Placental epithelial cell (primary cell): ENCODE data around the gene TRPV4. TPM values are rescaled to one million over a fixed set of nuclear protein-coding genes. Genes with fewer than 3 reads are reported as not detected.

Source experiments
- small RNA-seq: library from RNA; depleted of rRNA; stranded (forward); fragments of <200 nt; gene quantifications from one replicate; pipeline ENCODE3, GENCODE V24; 2012
- total RNA-seq: library from RNA; depleted of rRNA; stranded (reverse); fragments of >200 nt; gene quantifications from 2 replicates; pipeline ENCODE4 v1.2.3, GENCODE V29; 2012

Gene TRPV4
- 2.5 and 2.7 TPM in 2 replicates for total RNA-seq

DNA sequence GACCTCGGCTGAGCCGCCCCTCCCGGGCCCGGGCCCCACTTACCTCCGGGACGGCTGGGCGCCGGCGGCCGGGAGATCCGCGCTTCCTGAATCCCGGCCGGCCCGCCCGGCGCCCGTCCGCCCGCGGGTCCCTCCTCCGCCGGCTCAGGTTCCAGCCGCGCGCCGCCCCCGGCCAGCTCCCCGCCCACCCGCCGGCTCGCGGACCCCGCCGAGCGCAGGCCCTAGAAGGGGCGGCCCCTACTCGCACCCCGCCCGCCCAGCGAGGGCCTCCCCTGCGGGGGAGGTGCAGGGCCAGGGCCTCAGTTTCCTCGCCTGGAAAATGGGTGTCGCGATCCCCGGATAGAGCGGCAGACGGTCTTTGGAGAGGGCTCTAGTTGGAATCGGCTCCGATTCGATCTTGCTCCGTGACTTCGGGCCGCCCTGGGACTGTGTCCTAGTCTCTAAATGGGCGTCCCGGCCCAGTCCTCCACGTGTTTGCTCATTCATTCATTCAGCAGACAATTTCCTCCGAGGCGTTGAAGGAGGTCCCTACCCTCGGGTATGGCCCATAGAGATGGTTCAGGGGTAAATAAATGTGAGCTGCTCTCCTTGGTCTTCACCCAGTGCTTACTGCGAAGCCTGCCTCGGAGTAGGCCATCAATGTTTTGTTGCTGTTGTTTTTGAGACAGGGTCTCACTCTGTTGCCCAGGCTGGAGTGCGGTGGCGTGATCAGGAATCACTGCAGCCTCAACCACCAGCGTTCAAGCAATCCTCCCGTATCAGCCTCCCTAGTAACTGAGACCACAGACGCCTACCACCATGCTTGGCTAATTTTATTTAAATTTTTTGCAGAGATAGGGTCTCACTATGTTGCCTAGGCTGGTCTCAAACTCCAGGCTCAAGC is at the start of gene TRPV4:
Gene TRPV4, minus strand, starts transcription at position 92 of the 883 bp plus-strand sequence. CDS start 18,602 bp downstream, outside the sequence.

DNA sequence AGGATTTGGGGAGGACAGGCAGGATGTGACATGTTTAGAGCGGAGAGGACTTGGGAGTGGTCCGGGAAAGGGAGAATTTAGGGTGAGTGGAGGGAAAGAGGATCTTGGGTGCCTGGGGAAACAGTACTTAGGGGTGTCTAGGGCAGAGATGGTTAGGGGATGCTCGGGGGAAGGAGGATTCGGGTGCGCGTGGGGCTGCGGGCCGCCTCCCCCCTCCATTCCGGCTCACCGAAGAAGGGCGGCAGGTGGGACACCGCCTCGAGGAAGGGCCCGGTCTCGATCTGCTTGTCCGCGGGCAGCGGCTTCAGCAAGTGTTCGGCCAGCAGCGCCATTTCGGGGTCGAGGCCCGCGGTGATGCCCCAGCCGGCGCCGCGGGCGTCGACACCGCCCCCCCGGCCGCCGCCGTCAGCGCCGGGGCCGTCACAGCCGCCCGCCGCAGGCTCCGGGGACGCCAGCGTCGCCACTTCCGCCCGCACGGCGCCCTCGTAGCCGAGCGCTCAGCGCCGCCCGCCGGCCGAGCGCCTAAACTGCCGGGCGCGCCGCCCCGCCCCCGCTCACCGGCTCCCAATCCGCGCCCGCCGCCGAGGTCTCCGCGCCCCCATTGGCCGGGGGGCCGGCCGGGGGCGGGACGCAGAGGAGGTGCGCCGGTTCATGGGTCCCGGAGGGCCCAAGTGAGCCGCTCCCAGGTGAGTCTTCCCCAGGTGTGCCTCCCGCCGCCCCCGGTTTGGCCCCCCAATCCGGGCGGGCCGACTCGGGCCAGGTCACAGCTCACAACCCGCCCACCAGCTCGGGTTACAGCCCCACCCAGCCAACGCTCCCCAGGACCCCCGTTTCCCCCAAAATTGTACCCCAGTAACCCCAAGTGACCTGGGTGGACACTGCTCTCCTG is 47.1 kb upstream of the TRPV4 start, which contains the start of gene GLTP:
Gene GLTP, minus strand, starts transcription at position 499 of the 889 bp plus-strand sequence. Its CDS starts 167 bp downstream, at position 332.

Small RNAs within 50 kb of the gene (small RNA-seq; reads per million reads assigned to genes)
- gene MIR4497 (not detected), gene RN7SL441P (not detected)

Other genes starting within 250 kb of the TRPV4 start
- gene FAM222A, start 119.6 kb downstream of the TRPV4 start, total RNA-seq: 0.22 and 0.39 TPM in 2 replicates
- 25.5 and 47.1 TPM in 2 replicates for gene GLTP, start 47.1 kb upstream of the TRPV4 start, total RNA-seq
- gene TCHP, start 66.9 kb upstream of the TRPV4 start, total RNA-seq: 6.3 and 9.4 TPM in 2 replicates
- 29.4 and 33.3 TPM in 2 replicates for gene GIT2, start 163.0 kb upstream of the TRPV4 start, total RNA-seq
- 53.0 and 83.9 TPM in 2 replicates for gene ANKRD13A, start 166.0 kb upstream of the TRPV4 start, total RNA-seq
- gene C12orf76, start 215.1 kb upstream of the TRPV4 start, total RNA-seq: 10.0 and 16.1 TPM in 2 replicates